ENCODE data around the gene SCTR.

Gene SCTR

DNA sequence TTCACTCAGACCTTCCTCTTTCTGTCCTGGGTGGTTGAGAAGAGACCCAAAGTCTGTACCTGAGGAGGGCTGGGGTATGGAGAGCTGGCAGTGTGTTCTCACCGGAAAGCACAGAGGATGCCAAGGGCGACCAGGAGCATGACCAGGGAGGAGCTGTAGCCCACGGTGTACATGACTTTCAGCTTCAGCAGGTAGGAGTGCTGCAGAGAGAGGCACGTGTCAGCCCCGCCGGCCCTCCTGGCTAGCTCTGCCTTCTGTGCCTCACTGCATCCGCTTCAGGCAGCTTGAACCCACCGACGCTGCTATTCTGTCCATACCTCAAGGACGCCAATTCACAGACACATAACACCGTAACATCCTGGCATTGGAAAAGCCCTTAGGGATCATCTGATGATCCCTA is 58.6 kb downstream of the SCTR start:
- no peak for DNase-seq (ENCODE audit: low read depth, low spot score)
- TF ChIP-seq, protein P1, sequence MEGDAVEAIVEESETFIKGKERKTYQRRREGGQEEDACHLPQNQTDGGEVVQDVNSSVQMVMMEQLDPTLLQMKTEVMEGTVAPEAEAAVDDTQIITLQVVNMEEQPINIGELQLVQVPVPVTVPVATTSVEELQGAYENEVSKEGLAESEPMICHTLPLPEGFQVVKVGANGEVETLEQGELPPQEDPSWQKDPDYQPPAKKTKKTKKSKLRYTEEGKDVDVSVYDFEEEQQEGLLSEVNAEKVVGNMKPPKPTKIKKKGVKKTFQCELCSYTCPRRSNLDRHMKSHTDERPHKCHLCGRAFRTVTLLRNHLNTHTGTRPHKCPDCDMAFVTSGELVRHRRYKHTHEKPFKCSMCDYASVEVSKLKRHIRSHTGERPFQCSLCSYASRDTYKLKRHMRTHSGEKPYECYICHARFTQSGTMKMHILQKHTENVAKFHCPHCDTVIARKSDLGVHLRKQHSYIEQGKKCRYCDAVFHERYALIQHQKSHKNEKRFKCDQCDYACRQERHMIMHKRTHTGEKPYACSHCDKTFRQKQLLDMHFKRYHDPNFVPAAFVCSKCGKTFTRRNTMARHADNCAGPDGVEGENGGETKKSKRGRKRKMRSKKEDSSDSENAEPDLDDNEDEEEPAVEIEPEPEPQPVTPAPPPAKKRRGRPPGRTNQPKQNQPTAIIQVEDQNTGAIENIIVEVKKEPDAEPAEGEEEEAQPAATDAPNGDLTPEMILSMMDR (IDR thresholded peaks at IDR 0.05; ENCODE audit: low read depth, low read length) = no peak
- in situ Hi-C loops (cut with HindIII; ENCODE audit: low sequenced_read_pairs) = no loop called here
- no peak overlapping the region for H3K4me3 ChIP-seq (ENCODE audit: low read depth, low read length)

DNA sequence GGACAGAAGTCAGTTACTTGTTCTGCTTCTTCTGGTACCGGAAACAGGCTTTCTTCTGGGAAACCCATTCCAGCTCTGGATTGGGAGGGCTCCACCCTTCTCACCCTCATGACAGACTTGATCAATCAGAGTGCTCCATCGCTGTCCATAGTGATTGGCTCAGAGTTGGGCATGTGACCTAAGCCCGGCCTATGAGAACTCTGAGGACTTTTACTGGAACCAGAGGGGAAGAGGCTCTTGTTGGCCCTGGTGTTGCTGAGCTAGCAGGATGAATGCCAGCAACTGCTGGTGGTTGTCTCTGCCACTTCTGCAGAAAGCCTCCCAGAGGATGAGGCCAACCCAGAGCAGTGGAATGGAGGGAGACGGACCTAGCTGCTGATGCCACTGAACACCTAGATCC is 59.3 kb downstream of the SCTR start:
- no peak for DNase-seq (ENCODE audit: low read depth, low spot score)
- in situ Hi-C loops (cut with HindIII; ENCODE audit: low sequenced_read_pairs) = no loop called here
- H3K4me3 ChIP-seq (ENCODE audit: low read depth, low read length) = no peak overlapping the region
- TF ChIP-seq, protein P1 (IDR thresholded peaks at IDR 0.05; ENCODE audit: low read depth, low read length) = no peak

DNA sequence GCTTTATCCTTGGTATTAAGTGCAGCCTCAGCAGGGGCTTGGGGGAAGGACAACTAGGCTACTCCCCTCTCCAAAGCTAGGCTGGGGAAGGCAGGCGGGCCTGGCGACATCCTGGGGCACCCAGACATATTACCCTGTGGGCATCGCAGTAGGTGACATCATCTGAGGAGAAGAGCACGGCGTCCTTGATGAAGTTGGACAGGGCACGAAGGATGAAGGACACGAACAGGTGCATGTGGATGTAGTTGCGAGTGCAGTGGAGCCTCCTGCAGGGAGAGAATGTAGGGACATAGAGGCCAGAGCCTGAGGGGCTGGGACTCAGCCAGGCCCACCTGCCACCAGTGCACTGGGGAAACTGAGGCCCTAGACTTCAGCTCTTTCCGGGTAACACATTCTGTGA is 60.3 kb downstream of the SCTR start:
- H3K4me3 ChIP-seq (ENCODE audit: low read depth, low read length) = no peak overlapping the region
- TF ChIP-seq, protein P1 (IDR thresholded peaks at IDR 0.05; ENCODE audit: low read depth, low read length) = no peak
- no peak for DNase-seq (ENCODE audit: low read depth, low spot score)
- in situ Hi-C loops (cut with HindIII; ENCODE audit: low sequenced_read_pairs) = no loop called here

DNA sequence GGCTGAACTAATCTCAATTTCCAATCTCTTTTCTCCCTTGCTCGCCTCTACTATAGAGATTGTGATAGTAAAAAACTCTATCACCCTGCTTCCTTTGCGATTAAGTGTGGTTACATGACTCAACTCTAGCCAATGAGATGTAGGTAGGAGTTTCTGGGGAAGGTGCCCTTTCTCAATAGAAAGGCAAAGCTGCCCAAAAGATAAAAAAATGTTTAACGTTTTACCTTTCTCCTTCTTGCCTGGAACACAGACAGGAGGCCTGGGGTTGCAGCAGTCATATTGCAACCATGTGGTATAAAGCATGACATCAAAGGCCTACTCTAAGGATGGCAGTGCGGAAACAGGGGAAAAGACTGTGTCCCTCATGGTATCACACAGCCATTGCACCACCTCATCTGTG is 61.1 kb downstream of the SCTR start:
- in situ Hi-C loops (cut with HindIII; ENCODE audit: low sequenced_read_pairs) = no loop called here

DNA sequence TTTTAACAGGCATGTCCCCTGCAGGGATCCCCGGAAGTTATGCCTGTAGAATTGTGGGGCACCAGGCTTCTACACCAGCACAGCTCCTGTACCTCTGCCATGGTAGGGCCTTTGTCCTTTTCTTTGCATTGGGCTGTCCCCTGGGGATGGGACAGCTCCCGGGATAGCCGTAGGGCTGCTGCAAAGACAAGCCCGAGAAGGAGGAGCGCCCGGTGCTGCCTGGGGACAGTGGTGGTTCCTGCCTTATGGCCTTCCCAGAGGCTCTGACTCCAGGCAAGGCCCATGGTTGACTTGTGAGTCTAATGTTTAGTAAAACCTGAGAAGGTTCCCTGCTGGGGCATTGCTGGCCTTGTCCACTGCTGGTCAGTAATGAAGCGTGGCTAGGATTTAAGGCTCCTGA is 61.7 kb downstream of the SCTR start:
- no peak for DNase-seq (ENCODE audit: low read depth, low spot score)
- in situ Hi-C loops (cut with HindIII; ENCODE audit: low sequenced_read_pairs) = no loop called here
- TF ChIP-seq, protein P1 (IDR thresholded peaks at IDR 0.05; ENCODE audit: low read depth, low read length) = no peak
- no peak overlapping the region for H3K4me3 ChIP-seq (ENCODE audit: low read depth, low read length)

More for the DNA sequence above, 61.1 kb downstream of the SCTR start:
- DNase-seq (ENCODE audit: low read depth, low spot score) = no peak
- H3K4me3 ChIP-seq (ENCODE audit: low read depth, low read length) = no peak overlapping the region
- TF ChIP-seq, protein P1 (IDR thresholded peaks at IDR 0.05; ENCODE audit: low read depth, low read length) = no peak

DNA sequence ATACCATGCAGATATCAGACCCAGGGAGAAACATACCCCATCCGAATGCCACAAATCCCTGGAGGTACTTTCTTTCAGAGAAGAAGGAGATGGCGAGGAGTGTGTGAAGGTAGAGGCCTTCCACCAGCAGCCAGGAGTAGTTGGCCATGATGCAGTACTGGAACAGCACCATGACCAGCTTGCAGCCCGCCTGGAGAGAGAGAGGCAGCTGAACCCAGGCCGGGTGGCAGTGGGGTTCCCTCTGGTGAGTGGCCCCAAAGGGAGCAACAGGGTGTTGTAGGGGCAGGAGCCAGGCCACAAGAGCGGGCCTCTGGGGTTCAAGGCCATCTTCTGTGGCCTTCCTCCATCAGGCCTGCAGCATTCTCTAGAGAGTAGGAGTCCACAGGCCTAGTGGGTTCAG is 62.5 kb downstream of the SCTR start:
- DNase-seq (ENCODE audit: low read depth, low spot score) = no peak
- in situ Hi-C loops (cut with HindIII; ENCODE audit: low sequenced_read_pairs) = no loop called here
- H3K4me3 ChIP-seq (ENCODE audit: low read depth, low read length) = no peak overlapping the region
- TF ChIP-seq, protein P1 (IDR thresholded peaks at IDR 0.05; ENCODE audit: low read depth, low read length) = no peak

DNA sequence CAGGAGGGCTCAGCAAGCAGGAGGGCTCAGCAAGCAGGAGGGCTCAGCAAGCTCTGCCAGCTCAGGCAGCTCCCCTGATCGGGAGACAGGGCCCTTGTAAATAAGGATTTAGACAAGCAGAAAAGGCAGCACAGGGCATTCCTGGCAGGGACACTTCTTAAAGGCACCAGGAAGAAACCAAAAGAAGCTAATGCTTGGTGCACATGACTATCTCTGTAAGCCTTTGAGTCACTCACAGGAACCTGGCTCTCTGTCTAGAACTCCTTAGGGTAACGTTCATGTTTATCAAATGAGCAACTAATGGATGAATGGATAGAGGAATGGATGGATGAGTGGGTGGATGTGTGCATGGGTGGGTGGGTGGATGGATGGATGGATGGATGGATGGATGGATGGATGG is 64.2 kb downstream of the SCTR start:
- no peak for DNase-seq (ENCODE audit: low read depth, low spot score)
- in situ Hi-C loops (cut with HindIII; ENCODE audit: low sequenced_read_pairs) = no loop called here
- TF ChIP-seq, protein P1 (IDR thresholded peaks at IDR 0.05; ENCODE audit: low read depth, low read length) = no peak
- H3K4me3 ChIP-seq (ENCODE audit: low read depth, low read length) = no peak overlapping the region
